ENCODE results near the gene CALHM6. TPM values are rescaled to one million over a fixed set of nuclear protein-coding genes. Genes with fewer than 3 reads are reported as not detected.

Gene CALHM6
- total RNA-seq (2022; extraction: Qiagen RNA extraction), result 0.21 TPM in 1 of 5 replicates, not detected in the others

DNA sequence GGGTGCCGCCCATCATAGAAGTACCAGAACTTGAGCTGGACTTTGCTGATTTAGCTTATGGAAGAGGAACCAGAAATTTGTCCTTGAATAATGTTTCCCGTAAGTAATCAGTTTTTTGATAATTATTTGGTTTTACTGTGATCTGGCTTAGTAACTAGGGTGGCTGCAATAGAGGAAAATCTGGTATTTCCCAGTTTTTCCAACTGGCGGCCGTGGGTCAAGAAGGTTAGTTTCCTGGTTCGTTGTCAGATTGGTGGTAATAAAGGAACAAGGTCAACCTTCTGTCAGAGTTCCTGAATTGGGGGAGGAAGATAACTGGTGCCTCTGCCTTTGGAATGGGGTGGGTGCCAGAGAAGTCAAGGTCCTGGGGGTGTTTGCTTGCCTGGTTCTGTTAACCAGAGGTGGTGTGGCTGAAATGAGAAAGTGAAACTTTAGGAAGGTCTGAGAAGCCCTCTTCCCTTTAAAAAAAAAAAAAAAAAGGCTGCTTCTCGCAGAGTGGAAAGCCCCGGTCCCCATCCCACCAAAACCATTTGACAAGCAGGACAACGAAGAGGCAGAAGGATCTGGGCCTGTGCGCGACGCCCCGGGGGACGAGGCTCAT, at the start of gene CALHM6:
Gene CALHM6, plus strand, starts transcription at position 45 of the 601 bp plus-strand sequence. Its CDS starts 555 bp downstream, at position 600.

DNA sequence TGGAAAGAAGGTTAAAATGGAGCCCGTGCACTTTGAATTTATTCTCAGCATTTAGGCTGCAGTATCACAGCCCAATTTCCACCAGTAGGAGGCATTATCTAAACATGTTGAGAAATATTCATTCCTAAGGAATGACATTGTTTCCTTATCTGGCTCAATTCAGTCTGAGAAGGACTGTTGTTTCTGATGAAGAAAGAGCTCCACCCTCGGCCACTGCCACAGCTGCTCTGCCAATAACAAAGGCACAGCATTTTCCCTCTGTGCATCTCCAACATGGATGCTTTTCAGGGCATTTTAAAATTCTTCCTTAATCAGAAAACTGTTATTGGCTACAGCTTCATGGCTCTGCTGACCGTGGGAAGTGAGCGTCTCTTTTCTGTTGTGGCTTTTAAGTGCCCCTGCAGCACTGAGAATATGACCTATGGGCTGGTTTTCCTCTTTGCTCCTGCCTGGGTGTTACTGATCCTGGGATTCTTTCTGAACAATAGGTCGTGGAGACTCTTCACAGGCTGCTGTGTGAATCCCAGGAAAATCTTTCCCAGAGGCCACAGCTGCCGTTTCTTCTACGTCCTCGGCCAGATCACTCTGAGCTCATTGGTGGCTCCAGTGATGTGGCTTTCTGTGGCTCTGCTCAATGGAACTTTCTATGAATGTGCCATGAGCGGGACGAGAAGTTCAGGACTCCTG, 50.4 kb downstream of the CALHM6 start, which contains the start of gene CALHM5:
Gene CALHM5, plus strand, starts transcription at position 216 of the 687 bp plus-strand sequence. Its CDS starts 58 bp downstream, at position 274.

Other genes with a start within 250 kb of the CALHM6 start
- gene TSPYL4, start 207.3 kb upstream of the CALHM6 start, total RNA-seq (2022; extraction: Qiagen RNA extraction), result 2.7 to 3.6 TPM (median 3.4 TPM) in 5 replicates
- gene TSPYL1, start 181.4 kb upstream of the CALHM6 start, total RNA-seq (2022; extraction: Qiagen RNA extraction), result 28.4 to 32.9 TPM (median 32.3 TPM) in 5 replicates
- gene DSE, start 90.4 kb upstream of the CALHM6 start, total RNA-seq (2022; extraction: Qiagen RNA extraction), result 11.9 to 15.7 TPM (median 13.7 TPM) in 5 replicates
- 0.02 to 0.06 TPM (median 0.06 TPM) in 5 replicates for gene CALHM5, start 50.3 kb downstream of the CALHM6 start, total RNA-seq (2022; extraction: Qiagen RNA extraction)
- not detected in 5 replicates for gene TRAPPC3L, start 84.3 kb downstream of the CALHM6 start, total RNA-seq (2022; extraction: Qiagen RNA extraction)
- not detected in 5 replicates for gene CALHM4, start 92.4 kb downstream of the CALHM6 start, total RNA-seq (2022; extraction: Qiagen RNA extraction)
- 24.2 to 36.0 TPM (median 34.8 TPM) in 5 replicates for gene RWDD1, start 110.1 kb downstream of the CALHM6 start, total RNA-seq (2022; extraction: Qiagen RNA extraction)
- gene RSPH4A, start 155.1 kb downstream of the CALHM6 start, total RNA-seq (2022; extraction: Qiagen RNA extraction), result 0.14 to 0.35 TPM (median 0.19 TPM) in 5 replicates
- gene ZUP1, start 207.4 kb downstream of the CALHM6 start, total RNA-seq (2022; extraction: Qiagen RNA extraction), result 6.2 to 8.2 TPM (median 7.2 TPM) in 5 replicates
- gene KPNA5, start 219.8 kb downstream of the CALHM6 start, total RNA-seq (2022; extraction: Qiagen RNA extraction), result 1.3 to 1.9 TPM (median 1.6 TPM) in 5 replicates